ENCODE results near the gene MC3R. TPM values are rescaled to one million over a fixed set of nuclear protein-coding genes. Genes with fewer than 3 reads are reported as not detected.

The MC3R gene
- total and polyA plus RNA-seq, 2 donors (not counting 1 experiment from before 2014, with no cell fraction given), result not detected

DNA sequence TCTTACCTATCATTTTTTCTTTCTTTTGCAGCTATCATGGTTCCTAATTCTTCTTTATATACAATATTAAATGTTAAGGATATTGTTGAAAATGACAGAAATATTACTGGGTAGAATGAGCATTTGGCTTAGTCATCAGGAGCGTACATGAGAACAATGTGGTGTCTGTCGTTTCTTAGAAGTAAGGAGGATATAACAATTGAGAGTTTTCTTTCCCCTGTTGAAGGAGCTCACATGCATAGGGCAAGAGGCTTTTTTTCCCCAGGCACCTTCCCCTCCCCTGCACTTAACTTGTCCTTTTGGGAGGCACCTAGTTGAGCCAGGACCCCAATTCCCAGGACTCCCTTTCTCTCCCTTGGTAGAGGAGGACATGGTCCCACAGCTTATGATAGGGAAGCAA is 25.0 kb downstream of the MC3R start:
- H3K9ac ChIP-seq (ENCODE audit: insufficient read depth, low read length), result no peak overlapping the region

DNA sequence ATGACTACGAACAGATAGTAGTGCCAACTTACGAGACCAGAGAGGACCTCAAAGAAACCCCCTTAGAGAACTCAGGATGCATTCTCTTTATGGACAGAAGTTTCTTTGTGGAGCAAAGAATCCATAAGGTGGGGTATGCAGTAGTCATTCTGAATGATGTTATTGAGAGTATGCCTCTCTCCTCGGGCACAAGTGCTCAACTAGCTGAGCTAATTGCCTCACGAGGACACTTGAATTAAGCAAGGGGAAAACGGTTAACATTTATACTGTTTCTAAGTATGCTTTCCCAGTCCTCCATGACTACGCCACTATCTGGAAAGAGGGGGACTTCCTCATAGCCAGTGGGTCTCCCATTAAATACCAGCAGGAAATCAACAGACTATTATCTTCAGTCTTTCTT is 25.6 kb downstream of the MC3R start:
- Histone ChIP-seq H3K36me3 (ENCODE audit: control insufficient read depth, insufficient read depth, low read length) (no peaks in the 10 kb centered on the region), H3K27ac (ENCODE audit: insufficient read depth, low read length) (no peak overlapping the region), H3K27me3 (ENCODE audit: control insufficient read depth, insufficient read depth, low read length) (no peaks in the 10 kb centered on the region), H3K4me1 (ENCODE audit: control insufficient read depth, extremely low read depth, insufficient read depth, low read length) (no peaks in the 10 kb centered on the region), H3K9ac (ENCODE audit: insufficient read depth, low read length) (no peak overlapping the region), H4K20me1 (ENCODE audit: control insufficient read depth, extremely low read depth, insufficient read depth, low read length) (no peaks in the 10 kb centered on the region), H3K79me2 (ENCODE audit: control insufficient read depth, insufficient read depth, low read length) (no peaks in the 10 kb centered on the region), H2AFZ (ENCODE audit: low read length) (no peak overlapping the region), H3K4me2 (ENCODE audit: extremely low read depth, insufficient read depth, low read length) (no peak overlapping the region), H3K9me3 (ENCODE audit: control insufficient read depth, insufficient read depth, low read depth, low read length) (no peaks in the 10 kb centered on the region), H3K4me3 (replicated peaks in 1 of 4; ENCODE audit: control extremely low read depth in 1 of 4, insufficient read depth in 1 of 4, low read depth in 3 of 4, low read length in 4 of 4) (no peak overlapping the region)
- TF ChIP-seq, protein P1, sequence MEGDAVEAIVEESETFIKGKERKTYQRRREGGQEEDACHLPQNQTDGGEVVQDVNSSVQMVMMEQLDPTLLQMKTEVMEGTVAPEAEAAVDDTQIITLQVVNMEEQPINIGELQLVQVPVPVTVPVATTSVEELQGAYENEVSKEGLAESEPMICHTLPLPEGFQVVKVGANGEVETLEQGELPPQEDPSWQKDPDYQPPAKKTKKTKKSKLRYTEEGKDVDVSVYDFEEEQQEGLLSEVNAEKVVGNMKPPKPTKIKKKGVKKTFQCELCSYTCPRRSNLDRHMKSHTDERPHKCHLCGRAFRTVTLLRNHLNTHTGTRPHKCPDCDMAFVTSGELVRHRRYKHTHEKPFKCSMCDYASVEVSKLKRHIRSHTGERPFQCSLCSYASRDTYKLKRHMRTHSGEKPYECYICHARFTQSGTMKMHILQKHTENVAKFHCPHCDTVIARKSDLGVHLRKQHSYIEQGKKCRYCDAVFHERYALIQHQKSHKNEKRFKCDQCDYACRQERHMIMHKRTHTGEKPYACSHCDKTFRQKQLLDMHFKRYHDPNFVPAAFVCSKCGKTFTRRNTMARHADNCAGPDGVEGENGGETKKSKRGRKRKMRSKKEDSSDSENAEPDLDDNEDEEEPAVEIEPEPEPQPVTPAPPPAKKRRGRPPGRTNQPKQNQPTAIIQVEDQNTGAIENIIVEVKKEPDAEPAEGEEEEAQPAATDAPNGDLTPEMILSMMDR (conservative IDR thresholded peaks at IDR 0.05 in 1 of 2, IDR thresholded peaks at IDR 0.05 in 1 of 2; ENCODE audit: low read depth in 1 of 2, low read length in 2 of 2), result no peak
- TF ChIP-seq EZH2 (IDR thresholded peaks at IDR 0.05; ENCODE audit: low read length, missing control alignments), result no peak
- DNase-seq (ENCODE audit: low read depth in 2 of 2), result no peak

More for the DNA sequence above, 25.0 kb downstream of the MC3R start:
- H3K9me3 ChIP-seq (ENCODE audit: control insufficient read depth, insufficient read depth, low read depth, low read length), result no peaks in the 10 kb centered on the region
- no peak overlapping the region for H3K27ac ChIP-seq (ENCODE audit: insufficient read depth, low read length)
- no peaks in the 10 kb centered on the region for H3K4me1 ChIP-seq (ENCODE audit: control insufficient read depth, extremely low read depth, insufficient read depth, low read length)
- H3K4me3 ChIP-seq (replicated peaks in 1 of 4; ENCODE audit: control extremely low read depth in 1 of 4, insufficient read depth in 1 of 4, low read depth in 3 of 4, low read length in 4 of 4), result no peak overlapping the region
- no peaks in the 10 kb centered on the region for H3K27me3 ChIP-seq (ENCODE audit: control insufficient read depth, insufficient read depth, low read length)
- no peak for DNase-seq (ENCODE audit: low read depth in 2 of 2)
- H3K36me3 ChIP-seq (ENCODE audit: control insufficient read depth, insufficient read depth, low read length), result no peaks in the 10 kb centered on the region
- TF ChIP-seq EZH2 (IDR thresholded peaks at IDR 0.05; ENCODE audit: low read length, missing control alignments), result no peak
- TF ChIP-seq, protein P1 (conservative IDR thresholded peaks at IDR 0.05 in 1 of 2, IDR thresholded peaks at IDR 0.05 in 1 of 2; ENCODE audit: low read depth in 1 of 2, low read length in 2 of 2), result no peak
- H2AFZ ChIP-seq (ENCODE audit: low read length), result no peak overlapping the region
- H4K20me1 ChIP-seq (ENCODE audit: control insufficient read depth, extremely low read depth, insufficient read depth, low read length), result no peaks in the 10 kb centered on the region
- H3K4me2 ChIP-seq (ENCODE audit: extremely low read depth, insufficient read depth, low read length), result no peak overlapping the region
- H3K79me2 ChIP-seq (ENCODE audit: control insufficient read depth, insufficient read depth, low read length), result no peaks in the 10 kb centered on the region

DNA sequence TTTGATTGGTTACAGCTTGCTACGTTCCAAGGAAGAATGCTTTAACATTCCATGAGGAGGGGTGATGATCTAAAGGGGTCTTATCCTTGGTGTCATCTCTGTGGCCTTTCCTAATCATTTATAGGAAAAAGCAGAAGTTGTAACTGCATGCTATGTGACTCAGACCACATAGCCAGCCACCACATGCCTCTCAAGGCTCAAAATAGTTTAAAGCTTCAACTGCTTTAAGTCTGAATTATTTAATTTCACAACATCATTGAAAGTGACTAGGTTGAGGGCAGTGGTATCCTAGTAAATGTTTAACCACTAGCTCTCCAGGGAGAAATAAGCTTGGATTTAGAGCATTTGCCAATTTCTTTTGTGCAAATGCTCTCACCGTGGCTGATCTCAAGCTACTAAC is 29.7 kb downstream of the MC3R start:
- DNase-seq (ENCODE audit: low read depth in 2 of 2), result no peak
- H3K4me1 ChIP-seq (ENCODE audit: control insufficient read depth, extremely low read depth, insufficient read depth, low read length), result no peaks in the 10 kb centered on the region

More for the DNA sequence above, 29.7 kb downstream of the MC3R start:
- Histone ChIP-seq H3K4me2 (ENCODE audit: extremely low read depth, insufficient read depth, low read length) (no peak overlapping the region), H3K79me2 (ENCODE audit: control insufficient read depth, insufficient read depth, low read length) (no peaks in the 10 kb centered on the region), H3K27me3 (ENCODE audit: control insufficient read depth, insufficient read depth, low read length) (no peaks in the 10 kb centered on the region), H2AFZ (ENCODE audit: low read length) (no peak overlapping the region), H3K4me3 (replicated peaks in 1 of 4; ENCODE audit: control extremely low read depth in 1 of 4, insufficient read depth in 1 of 4, low read depth in 3 of 4, low read length in 4 of 4) (no peak overlapping the region), H3K9ac (ENCODE audit: insufficient read depth, low read length) (no peak overlapping the region), H4K20me1 (ENCODE audit: control insufficient read depth, extremely low read depth, insufficient read depth, low read length) (no peaks in the 10 kb centered on the region), H3K9me3 (ENCODE audit: control insufficient read depth, insufficient read depth, low read depth, low read length) (no peaks in the 10 kb centered on the region), H3K36me3 (ENCODE audit: control insufficient read depth, insufficient read depth, low read length) (no peaks in the 10 kb centered on the region), H3K27ac (ENCODE audit: insufficient read depth, low read length) (no peak overlapping the region)
- TF ChIP-seq, protein P1 (conservative IDR thresholded peaks at IDR 0.05 in 1 of 2, IDR thresholded peaks at IDR 0.05 in 1 of 2; ENCODE audit: low read depth in 1 of 2, low read length in 2 of 2), result no peak
- TF ChIP-seq EZH2 (IDR thresholded peaks at IDR 0.05; ENCODE audit: low read length, missing control alignments), result no peak
